ENCODE results near the gene ALOXE3. TPM values are rescaled to one million over a fixed set of nuclear protein-coding genes. Genes with fewer than 3 reads are reported as not detected.

ALOXE3 gene
- polyA plus RNA-seq, 1 experiment: 0.04 TPM

GRCh38 chr17:8163978-8164814 lies 45.9 kb upstream of the ALOXE3 start:
- H3K27me3 ChIP-seq (ENCODE audit: control insufficient read depth, insufficient read depth, low read length): no peaks in the 10 kb centered on the region
- H3K9me3 ChIP-seq (ENCODE audit: control insufficient read depth, insufficient read depth, low read length): no peaks in the 10 kb centered on the region; the same call in 1 of the 2 replicates
- no peak overlapping the region for H3K4me3 ChIP-seq (ENCODE audit: low read depth, low read length)
- H3K27ac ChIP-seq (ENCODE audit: low read depth, low read length): peak overlapping the region; percentile 47
- ChIA-PET POLR2A (interaction anchor here (1.0 to 1.3 kb wide), 2 partner anchors 9 to 13 kb away, joined by 4 to 9 read pairs; no protein-coding TSS in a partner anchor), CTCF (no interaction called here)
- no peak for DNase-seq (ENCODE audit: low read depth, low spot score)
- no peak for TF ChIP-seq CTCF (IDR thresholded peaks at IDR 0.05; ENCODE audit: low read depth, low read length)

- Histone ChIP-seq H3K27me3 (ENCODE audit: control insufficient read depth, insufficient read depth, low read length) (no peaks in the 10 kb centered on the region), H3K9me3 (ENCODE audit: control insufficient read depth, insufficient read depth, low read length) (no peaks in the 10 kb centered on the region; the same call in 1 of the 2 replicates), H3K4me3 (ENCODE audit: low read depth, low read length) (peak overlapping the region; percentile 90), H3K27ac (ENCODE audit: low read depth, low read length) (peak overlapping the region; percentile 47)
- TF ChIP-seq CTCF (IDR thresholded peaks at IDR 0.05; ENCODE audit: low read depth, low read length): no peak
- no peak for DNase-seq (ENCODE audit: low read depth, low spot score)
- CTCF ChIA-PET: interaction anchor here (0.6 kb wide), 1 partner anchor 530 kb away, joined by 6 read pairs; no protein-coding TSS in a partner anchor
- POLR2A ChIA-PET: interaction anchor here (0.6 to 1.3 kb wide), 2 partner anchors 10 to 812 kb away, joined by 3 to 9 read pairs; no protein-coding TSS in a partner anchor
Measured at GRCh38 chr17:8162997-8163977, 45.0 kb upstream of the ALOXE3 start.

- H3K27ac ChIP-seq (ENCODE audit: low read depth, low read length): peak within 1 kb of the TSS; percentile 47
- no peak for TF ChIP-seq CTCF (IDR thresholded peaks at IDR 0.05; ENCODE audit: low read depth, low read length)
- H3K27me3 ChIP-seq (ENCODE audit: control insufficient read depth, insufficient read depth, low read length): no peaks in the 10 kb centered on the region
- H3K9me3 ChIP-seq (ENCODE audit: control insufficient read depth, insufficient read depth, low read length): no peaks in the 10 kb centered on the region; the same call in 1 of the 2 replicates
- POLR2A ChIA-PET: interaction anchor here (0.6 kb wide), 1 partner anchor 811 kb away, joined by 3 read pairs; no protein-coding TSS in a partner anchor
- CTCF ChIA-PET: interaction anchor here (0.6 kb wide), 1 partner anchor 28 kb away, joined by 3 read pairs; the partner anchor contains the start of gene BORCS6
- H3K4me3 ChIP-seq (ENCODE audit: low read depth, low read length): peak within 1 kb of the TSS; percentile 90
- no peak for DNase-seq (ENCODE audit: low read depth, low spot score)
Measured at GRCh38 chr17:8162233-8162996, 44.1 kb upstream of the ALOXE3 start, which contains the start of gene VAMP2. VAMP2 (minus strand) TSS chr17:8162948; CDS start chr17:8162879, 69 bp downstream.

GRCh38 chr17:8161289-8162232 lies 43.2 kb upstream of the ALOXE3 start:
- Histone ChIP-seq H3K27ac (ENCODE audit: low read depth, low read length) (no peak overlapping the region), H3K9me3 (ENCODE audit: control insufficient read depth, insufficient read depth, low read length) (no peaks in the 10 kb centered on the region; the same call in 1 of the 2 replicates), H3K27me3 (ENCODE audit: control insufficient read depth, insufficient read depth, low read length) (no peaks in the 10 kb centered on the region), H3K4me3 (ENCODE audit: low read depth, low read length) (peak overlapping the region; percentile 90)
- TF ChIP-seq CTCF (IDR thresholded peaks at IDR 0.05; ENCODE audit: low read depth, low read length): no peak
- CTCF ChIA-PET: interaction anchor here (0.6 to 1.5 kb wide), 3 partner anchors 24 to 43 kb away, joined by 3 to 6 read pairs (median 4); partner anchors contain the start of genes ALOXE3 and BORCS6
- DNase-seq (ENCODE audit: low read depth, low spot score): no peak
- POLR2A ChIA-PET: interaction anchor here (0.5 to 3.3 kb wide), 2 partner anchors 12 to 444 kb away, joined by 4 to 20 read pairs; partner anchors contain the start of gene DNAH2

Data from AG04450 (cell line).